ENCODE data around the gene SUZ12.

SUZ12 gene

DNA sequence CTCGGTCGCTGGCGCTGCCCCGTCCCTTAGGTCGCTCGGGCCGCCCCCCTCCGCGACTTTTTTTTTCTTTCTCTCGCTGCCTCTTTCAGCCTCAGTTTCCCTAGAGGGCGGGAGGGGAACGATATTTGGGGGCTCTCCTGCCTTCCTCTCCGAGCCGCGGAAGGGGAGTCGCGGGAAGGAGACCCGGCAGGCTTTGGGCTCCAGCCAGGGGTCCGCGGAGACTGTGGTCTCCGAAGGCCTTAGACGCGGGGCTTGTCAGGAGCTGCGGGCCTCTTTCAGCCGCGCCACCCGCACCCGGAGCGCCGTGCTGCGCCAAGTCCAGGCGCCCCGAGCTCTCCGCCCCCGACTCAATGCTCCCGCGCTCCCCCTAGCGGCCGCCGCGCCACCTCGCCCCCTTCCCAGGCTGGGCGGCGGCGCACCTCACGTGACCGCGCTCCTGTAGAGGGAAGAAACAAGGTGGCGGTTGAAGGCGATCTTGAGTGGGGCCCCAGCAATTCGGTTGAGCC lies 70.2 kb downstream of the SUZ12 start, which contains the start of gene LRRC37B (continued):
- TF ChIP-seq, protein P1, sequence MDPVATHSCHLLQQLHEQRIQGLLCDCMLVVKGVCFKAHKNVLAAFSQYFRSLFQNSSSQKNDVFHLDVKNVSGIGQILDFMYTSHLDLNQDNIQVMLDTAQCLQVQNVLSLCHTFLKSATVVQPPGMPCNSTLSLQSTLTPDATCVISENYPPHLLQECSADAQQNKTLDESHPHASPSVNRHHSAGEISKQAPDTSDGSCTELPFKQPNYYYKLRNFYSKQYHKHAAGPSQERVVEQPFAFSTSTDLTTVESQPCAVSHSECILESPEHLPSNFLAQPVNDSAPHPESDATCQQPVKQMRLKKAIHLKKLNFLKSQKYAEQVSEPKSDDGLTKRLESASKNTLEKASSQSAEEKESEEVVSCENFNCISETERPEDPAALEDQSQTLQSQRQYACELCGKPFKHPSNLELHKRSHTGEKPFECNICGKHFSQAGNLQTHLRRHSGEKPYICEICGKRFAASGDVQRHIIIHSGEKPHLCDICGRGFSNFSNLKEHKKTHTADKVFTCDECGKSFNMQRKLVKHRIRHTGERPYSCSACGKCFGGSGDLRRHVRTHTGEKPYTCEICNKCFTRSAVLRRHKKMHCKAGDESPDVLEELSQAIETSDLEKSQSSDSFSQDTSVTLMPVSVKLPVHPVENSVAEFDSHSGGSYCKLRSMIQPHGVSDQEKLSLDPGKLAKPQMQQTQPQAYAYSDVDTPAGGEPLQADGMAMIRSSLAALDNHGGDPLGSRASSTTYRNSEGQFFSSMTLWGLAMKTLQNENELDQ (tag by site-specific recombination; IDR thresholded peaks at IDR 0.05; ENCODE audit: low read depth): no peak
- TF ChIP-seq ZNF558 (tag by site-specific recombination; IDR thresholded peaks at IDR 0.05): no peak
- TF ChIP-seq ZFP37 (tag by site-specific recombination; IDR thresholded peaks at IDR 0.05): no peak
- peak; percentile 95 for TF ChIP-seq ZBTB1 (tag by site-specific recombination; IDR thresholded peaks at IDR 0.05)
- TF ChIP-seq ZNF211 (tag by site-specific recombination; IDR thresholded peaks at IDR 0.05; ENCODE audit: low read depth): no peak

DNA sequence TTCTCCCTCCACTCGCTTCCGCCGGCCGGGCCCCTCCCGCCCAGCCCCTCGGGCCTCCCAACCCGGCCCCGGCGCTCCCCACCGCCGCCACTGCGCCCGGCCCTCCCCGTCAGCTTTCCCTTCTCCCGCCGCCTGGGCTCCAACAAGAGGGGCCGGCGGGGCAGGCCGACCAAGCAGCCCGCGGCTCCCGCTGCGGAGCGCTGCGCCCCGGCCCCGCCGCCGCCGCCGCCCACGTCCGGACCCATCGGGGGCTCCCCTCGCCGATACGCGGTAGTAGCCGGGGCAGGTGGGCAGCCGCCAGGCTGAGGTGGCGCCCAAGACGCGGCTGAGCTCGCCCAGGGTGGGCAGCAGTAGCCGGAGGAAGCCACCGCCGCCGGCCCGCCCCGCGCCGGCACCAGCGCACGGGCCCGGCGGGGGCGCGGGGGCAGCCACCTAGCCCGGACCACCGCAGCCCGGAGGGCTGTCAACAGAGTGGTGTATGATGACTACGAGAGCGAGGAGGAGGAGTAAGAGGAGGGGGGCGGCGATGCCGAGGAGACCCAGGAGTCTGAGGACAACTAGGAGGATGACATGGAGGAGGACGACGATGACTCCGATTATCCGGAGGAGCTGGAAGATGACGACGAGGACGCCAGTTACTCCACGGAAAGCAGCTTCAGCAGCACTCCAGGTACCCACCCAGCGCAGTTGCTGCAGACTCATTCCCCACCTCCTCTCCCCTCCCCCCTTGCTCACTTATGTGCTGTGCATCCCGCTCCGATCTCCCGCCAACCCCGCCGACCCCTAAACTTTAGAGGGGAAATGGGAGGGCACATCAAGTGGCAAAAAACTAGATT lies 70.9 kb downstream of the SUZ12 start:
- H3K27ac ChIP-seq (ENCODE audit: extremely low read depth, low read depth, low read length): peak overlapping the region; percentile 85
- no peaks in the 10 kb centered on the region; a peak in 1 of 3 replicates for H3K36me3 ChIP-seq (ENCODE audit: control insufficient read depth in 2 of 2, insufficient read depth in 1 of 2, low read length in 2 of 2)
- ChIA-PET POLR2A (interaction anchor here (0.6 to 1.4 kb wide), 3 partner anchors 9 to 118 kb away, joined by 4 to 6 read pairs (median 5); no protein-coding TSS in a partner anchor), CTCF (interaction anchor here (0.5 to 4.0 kb wide), 16 partner anchors 9 to 543 kb away, joined by 3 to 36 read pairs (median 4); no protein-coding TSS in a partner anchor)
- peak overlapping the region; percentile 52 for H3K4me3 ChIP-seq (ENCODE audit: low read depth, low read length)
- H3K4me1 ChIP-seq (ENCODE audit: control insufficient read depth, insufficient read depth, low read length): no peaks in the 10 kb centered on the region
- H3K9me3 ChIP-seq (ENCODE audit: control insufficient read depth, insufficient read depth, low read depth, low read length): no peaks in the 10 kb centered on the region
- no peak for TF ChIP-seq ZNF621 (tag by site-specific recombination; IDR thresholded peaks at IDR 0.05)
- TF ChIP-seq, protein P2, sequence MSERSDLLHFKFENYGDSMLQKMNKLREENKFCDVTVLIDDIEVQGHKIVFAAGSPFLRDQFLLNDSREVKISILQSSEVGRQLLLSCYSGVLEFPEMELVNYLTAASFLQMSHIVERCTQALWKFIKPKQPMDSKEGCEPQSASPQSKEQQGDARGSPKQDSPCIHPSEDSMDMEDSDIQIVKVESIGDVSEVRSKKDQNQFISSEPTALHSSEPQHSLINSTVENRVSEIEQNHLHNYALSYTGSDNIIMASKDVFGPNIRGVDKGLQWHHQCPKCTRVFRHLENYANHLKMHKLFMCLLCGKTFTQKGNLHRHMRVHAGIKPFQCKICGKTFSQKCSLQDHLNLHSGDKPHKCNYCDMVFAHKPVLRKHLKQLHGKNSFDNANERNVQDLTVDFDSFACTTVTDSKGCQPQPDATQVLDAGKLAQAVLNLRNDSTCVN (tag by site-specific recombination; optimal IDR thresholded peaks at IDR 0.05): peak; percentile 34
- peak; percentile 66 for TF ChIP-seq ZNF366 (tag by site-specific recombination; conservative IDR thresholded peaks at IDR 0.05)
- TF ChIP-seq ZNF19 (tag by site-specific recombination; IDR thresholded peaks at IDR 0.05; ENCODE audit: low read depth): no peak
- no peak for TF ChIP-seq REPIN1 (tag by site-specific recombination; IDR thresholded peaks at IDR 0.05; ENCODE audit: low read depth)
- peak; percentile 37; the same call in 1 of the 2 replicates for TF ChIP-seq IKZF3 (tag by site-specific recombination; IDR thresholded peaks at IDR 0.05)
- TF ChIP-seq ZNF23 (tag by site-specific recombination; IDR thresholded peaks at IDR 0.05; ENCODE audit: borderline replicate concordance): no peak
- peak; percentile 76; the same call in 1 of the 2 replicates for TF ChIP-seq ZBTB48 (tag by site-specific recombination; IDR thresholded peaks at IDR 0.05)
- no peak for TF ChIP-seq OVOL3 (tag by site-specific recombination; IDR thresholded peaks at IDR 0.05)
- no peak for TF ChIP-seq ZNF792 (tag by site-specific recombination; IDR thresholded peaks at IDR 0.05)
- TF ChIP-seq, protein P3, sequence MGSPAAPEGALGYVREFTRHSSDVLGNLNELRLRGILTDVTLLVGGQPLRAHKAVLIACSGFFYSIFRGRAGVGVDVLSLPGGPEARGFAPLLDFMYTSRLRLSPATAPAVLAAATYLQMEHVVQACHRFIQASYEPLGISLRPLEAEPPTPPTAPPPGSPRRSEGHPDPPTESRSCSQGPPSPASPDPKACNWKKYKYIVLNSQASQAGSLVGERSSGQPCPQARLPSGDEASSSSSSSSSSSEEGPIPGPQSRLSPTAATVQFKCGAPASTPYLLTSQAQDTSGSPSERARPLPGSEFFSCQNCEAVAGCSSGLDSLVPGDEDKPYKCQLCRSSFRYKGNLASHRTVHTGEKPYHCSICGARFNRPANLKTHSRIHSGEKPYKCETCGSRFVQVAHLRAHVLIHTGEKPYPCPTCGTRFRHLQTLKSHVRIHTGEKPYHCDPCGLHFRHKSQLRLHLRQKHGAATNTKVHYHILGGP (tag by site-specific recombination; IDR thresholded peaks at IDR 0.05): no peak
- 0 out of 2 replicates have a peak, but pooled peaks have one; percentile 63 for TF ChIP-seq ZNF24 (tag by site-specific recombination; IDR thresholded peaks at IDR 0.05)
- no peak for TF ChIP-seq SALL2 (tag by site-specific recombination; IDR thresholded peaks at IDR 0.05; ENCODE audit: borderline replicate concordance)
- no peak for TF ChIP-seq ZNF311 (tag by site-specific recombination; IDR thresholded peaks at IDR 0.05; ENCODE audit: borderline replicate concordance)
- TF ChIP-seq, protein P4, sequence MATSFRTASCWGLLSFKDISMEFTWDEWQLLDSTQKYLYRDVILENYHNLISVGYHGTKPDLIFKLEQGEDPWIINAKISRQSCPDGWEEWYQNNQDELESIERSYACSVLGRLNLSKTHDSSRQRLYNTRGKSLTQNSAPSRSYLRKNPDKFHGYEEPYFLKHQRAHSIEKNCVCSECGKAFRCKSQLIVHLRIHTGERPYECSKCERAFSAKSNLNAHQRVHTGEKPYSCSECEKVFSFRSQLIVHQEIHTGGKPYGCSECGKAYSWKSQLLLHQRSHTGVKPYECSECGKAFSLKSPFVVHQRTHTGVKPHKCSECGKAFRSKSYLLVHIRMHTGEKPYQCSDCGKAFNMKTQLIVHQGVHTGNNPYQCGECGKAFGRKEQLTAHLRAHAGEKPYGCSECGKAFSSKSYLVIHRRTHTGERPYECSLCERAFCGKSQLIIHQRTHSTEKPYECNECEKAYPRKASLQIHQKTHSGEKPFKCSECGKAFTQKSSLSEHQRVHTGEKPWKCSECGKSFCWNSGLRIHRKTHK (tag by site-specific recombination; IDR thresholded peaks at IDR 0.05): no peak
- 0 out of 2 replicates have a peak, but pooled peaks have one; percentile 14 for TF ChIP-seq ZNF391 (tag by site-specific recombination; IDR thresholded peaks at IDR 0.05; ENCODE audit: borderline replicate concordance, low read depth)
- no peak for TF ChIP-seq ZNF549 (tag by site-specific recombination; IDR thresholded peaks at IDR 0.05)
- no peak for TF ChIP-seq ZNF426 (tag by site-specific recombination; IDR thresholded peaks at IDR 0.05)
- TF ChIP-seq ZBTB20 (tag by site-specific recombination; IDR thresholded peaks at IDR 0.05): peak; percentile 61; the same call in 1 of the 2 replicates
- no peak for TF ChIP-seq TCF7L2 (IDR thresholded peaks at IDR 0.05; ENCODE audit: borderline replicate concordance, low read depth, low read length)
- TF ChIP-seq ZNF776 (tag by site-specific recombination; IDR thresholded peaks at IDR 0.05; ENCODE audit: borderline replicate concordance): no peak
- no peak for TF ChIP-seq ZNF701 (tag by site-specific recombination; IDR thresholded peaks at IDR 0.05)
- TF ChIP-seq ZNF302 (tag by site-specific recombination; IDR thresholded peaks at IDR 0.05; ENCODE audit: low read depth): no peak
